IMR-90 (cell line): ENCODE results near the gene SLC9A7. TPM values are rescaled to one million over a fixed set of nuclear protein-coding genes. Genes with fewer than 3 reads are reported as not detected.

ENCODE experiments used
- ATAC-seq: fragments of 200-7000 bp; cut with Tn5 transposase; 2 replicates; pipeline ENCODE4 v1.9.1; 2020; ENCODE audit warnings: low read depth, mild to moderate bottlenecking, moderate library complexity
- BruUV-seq: library from RNA; stranded (reverse); fragments of 400-500 nt; replicated peaks from 2 replicates; lab custom pipeline; 2021; lab: Mats Ljungman, UMichigan
- CTCF ChIA-PET: fragments of 300-600 bp; formaldehyde crosslinking; extraction: SDS; loops from one replicate; lab custom pipeline; 2021; ENCODE audit warnings: antibody characterized with exemption; lab: Yijun Ruan, JAX
- POLR2A ChIA-PET: fragments of 300-600 bp; sonication (Branson Sonifier 250); formaldehyde crosslinking; loops from one replicate; lab custom pipeline; 2022; ENCODE audit warnings: antibody characterized with exemption; ENCODE audit not compliant: unreplicated experiment; lab: Charles Lee
- DNase-seq: peaks from one replicate; pipeline ENCODE4 v3.0.0; 2013
- H2AFZ ChIP-seq: replicated peaks from 2 replicates; pipeline ENCODE3; 2013; ENCODE audit warnings: low read length, mild to moderate bottlenecking; ENCODE audit not compliant: poor library complexity
- H2AK5ac ChIP-seq: 2 replicates; pipeline ENCODE4 v1.6.1; 2013; ENCODE audit warnings: low read depth, low read length, inconsistent platforms
- H2AK9ac ChIP-seq: replicated peaks from 2 replicates; pipeline ENCODE3; 2013; ENCODE audit warnings: mild to moderate bottlenecking, low read depth, low read length, moderate library complexity; ENCODE audit not compliant: poor library complexity
- H2BK120ac ChIP-seq: 2 replicates; pipeline ENCODE4 v1.6.1; 2013; ENCODE audit warnings: low read depth, low read length, inconsistent platforms
- H2BK15ac ChIP-seq: 3 replicates; pipeline ENCODE4 v1.6.1; 2013; ENCODE audit warnings: low read depth, low read length, inconsistent platforms
- H2BK20ac ChIP-seq: 2 replicates; pipeline ENCODE4 v1.6.1; 2013; ENCODE audit warnings: low read depth, mild to moderate bottlenecking, inconsistent platforms, low read length, moderate library complexity
- H2BK5ac ChIP-seq: 2 replicates; pipeline ENCODE4 v1.6.1; 2013; ENCODE audit warnings: mild to moderate bottlenecking, low read depth, low read length, inconsistent platforms; ENCODE audit not compliant: poor library complexity, severe bottlenecking
- H3K14ac ChIP-seq: replicated peaks from 2 replicates; pipeline ENCODE4 v1.6.1; 2013; ENCODE audit warnings: low read depth, low read length, inconsistent platforms
- H3K18ac ChIP-seq: 2 replicates; pipeline ENCODE4 v1.6.1; 2013; ENCODE audit warnings: low read depth, low read length, control low read depth
- H3K23ac ChIP-seq: 2 replicates; pipeline ENCODE4 v1.6.1; 2013; ENCODE audit warnings: low read depth, low read length, inconsistent platforms
- H3K27ac ChIP-seq: 2 replicates; pipeline ENCODE4 v1.5.1; 2013; ENCODE audit warnings: mild to moderate bottlenecking, control low read depth, low read length; ENCODE audit not compliant: insufficient read depth
- H3K27me3 ChIP-seq: 2 replicates; pipeline ENCODE4 v1.6.1; 2013; ENCODE audit warnings: low read length; ENCODE audit not compliant: control insufficient read depth, insufficient read depth
- H3K36me3 ChIP-seq: 2 replicates; pipeline ENCODE4 v1.6.1; 2013; ENCODE audit warnings: low read length, mixed read lengths; ENCODE audit not compliant: control insufficient read depth, insufficient read depth
- H3K4ac ChIP-seq: 2 replicates; pipeline ENCODE4 v1.6.1; 2013; ENCODE audit warnings: low read depth, low read length, inconsistent platforms
- H3K4me1 ChIP-seq: 2 replicates; pipeline ENCODE4 v1.6.1; 2013; ENCODE audit warnings: low read length, mixed read lengths; ENCODE audit not compliant: control insufficient read depth, insufficient read depth
- H3K4me2 ChIP-seq: 2 replicates; pipeline ENCODE4 v1.6.1; 2013; ENCODE audit warnings: low read depth, mild to moderate bottlenecking, control low read depth, low read length, moderate library complexity
- H3K4me3 ChIP-seq: 2 replicates; pipeline ENCODE4 v1.5.1; 2013; ENCODE audit warnings: low read depth, mild to moderate bottlenecking, control low read depth, low read length, moderate library complexity; ENCODE audit not compliant: insufficient read depth
- H3K56ac ChIP-seq: 2 replicates; pipeline ENCODE4 v1.6.1; 2013; ENCODE audit warnings: low read length, inconsistent platforms; ENCODE audit not compliant: insufficient read depth; ENCODE audit errors: extremely low read depth
- H3K79me1 ChIP-seq, 2 experiments: 2 replicates each; pipeline ENCODE4 v1.6.1; 2013; ENCODE audit warnings: low read length in 2 of 2, inconsistent platforms in 1 of 2, low read depth in 1 of 2
- H3K9ac ChIP-seq: 2 replicates; pipeline ENCODE4 v1.6.1; 2013; ENCODE audit warnings: low read depth, low read length, control low read depth
- H3K9me1 ChIP-seq: 2 replicates; pipeline ENCODE4 v1.6.1; 2013; ENCODE audit warnings: low read length, inconsistent platforms; ENCODE audit not compliant: insufficient read depth
- H3K9me3 ChIP-seq: 2 replicates; pipeline ENCODE4 v1.6.1; 2013; ENCODE audit warnings: low read length; ENCODE audit not compliant: control insufficient read depth, insufficient read depth
- H4K20me1 ChIP-seq: 2 replicates; pipeline ENCODE4 v1.6.1; 2013; ENCODE audit warnings: low read length, inconsistent platforms; ENCODE audit not compliant: insufficient read depth
- H4K5ac ChIP-seq: 2 replicates; pipeline ENCODE4 v1.6.1; 2013; ENCODE audit warnings: mild to moderate bottlenecking, low read depth, low read length, control low read depth
- H4K8ac ChIP-seq, 2 experiments: 2 replicates each; pipeline ENCODE4 v1.6.1; 2013; ENCODE audit warnings: low read depth in 2 of 2, low read length in 2 of 2, control low read depth in 1 of 2, inconsistent platforms in 1 of 2
- H4K91ac ChIP-seq: 2 replicates; pipeline ENCODE4 v1.6.1; 2013; ENCODE audit warnings: low read depth, low read length, inconsistent platforms; ENCODE audit not compliant: insufficient read depth
- CEBPB ChIP-seq: IDR thresholded peaks from 2 replicates; pipeline ENCODE4 v1.6.1; 2012; ENCODE audit warnings: low read depth, low read length, improper control_type of control experiment
- CHD1 ChIP-seq: IDR thresholded peaks from 2 replicates; pipeline ENCODE4 v1.6.1; 2012; ENCODE audit warnings: low read depth, low read length, improper control_type of control experiment
- FOS ChIP-seq: fragments of 150-350 bp; IDR thresholded peaks from 2 replicates; pipeline ENCODE4 v1.6.1; 2016; ENCODE audit warnings: low read depth, low read length
- MAFK ChIP-seq: IDR thresholded peaks from 2 replicates; pipeline ENCODE4 v1.6.1; 2012; ENCODE audit warnings: low read depth, low read length, improper control_type of control experiment
- MAZ ChIP-seq: IDR thresholded peaks from 2 replicates; pipeline ENCODE4 v1.6.1; 2012; ENCODE audit warnings: low read depth, mild to moderate bottlenecking, low read length, improper control_type of control experiment, moderate library complexity, borderline replicate concordance
- MXI1 ChIP-seq: IDR thresholded peaks from 2 replicates; pipeline ENCODE4 v1.6.1; 2012; ENCODE audit warnings: low read depth, mild to moderate bottlenecking, low read length, moderate library complexity, borderline replicate concordance
- NFE2L2 ChIP-seq: fragments of 150-350 bp; IDR thresholded peaks from 2 replicates; pipeline ENCODE4 v1.6.1; 2016; ENCODE audit warnings: low read depth, mild to moderate bottlenecking, low read length
- POLR2A ChIP-seq: IDR thresholded peaks from 2 replicates; pipeline ENCODE4 v1.6.1; 2012; ENCODE audit warnings: mild to moderate bottlenecking, low read depth, low read length
- RAD21 ChIP-seq: IDR thresholded peaks from 2 replicates; pipeline ENCODE4 v1.6.1; 2012; ENCODE audit warnings: low read length, improper control_type of control experiment
- RFX5 ChIP-seq: IDR thresholded peaks from 2 replicates; pipeline ENCODE4 v1.8.0; 2012; ENCODE audit warnings: low read depth, mild to moderate bottlenecking, low read length, moderate library complexity
- SMC3 ChIP-seq: fragments of 150-350 bp; IDR thresholded peaks from 2 replicates; pipeline ENCODE4 v1.6.1; 2016; ENCODE audit warnings: low read depth, mild to moderate bottlenecking, antibody characterized with exemption, low read length, moderate library complexity
- WGBS, 2 experiments: methylation state at CpG; one replicate each; pipeline versions ENCODE4 v1.1.5 to v1.1.7; 2013; ENCODE audit warnings: missing lambda C conversion rate in 2 of 2; ENCODE audit not compliant: insufficient read length in 1 of 2; ENCODE audit errors: extremely low coverage in 2 of 2; 5-methylcytosine and 5-hydroxymethylcytosine counted together
- dilution Hi-C: fragments of 300-500 bp; cut with HindIII; formaldehyde crosslinking; loops from one replicate; pipeline ENCODE4 v1.14.3; 2018; ENCODE audit warnings: low sequenced_read_pairs; ENCODE audit not compliant: unreplicated experiment
- in situ Hi-C: fragments of 300-500 bp; cut with MboI; formaldehyde crosslinking; loops from 3 replicates; pipeline ENCODE4 v1.14.3; 2019; ENCODE audit warnings: low sequenced_read_pairs, inconsistent platforms, mixed read lengths
- intact Hi-C: fragments of 100-400 bp; cut with micrococcal nuclease; formaldehyde crosslinking; loops from 2 replicates; pipeline ENCODE4 v1.10.0; 2022
- polyA plus RNA-seq, 3 experiments: library from polyadenylated mRNA; depleted of rRNA; stranded (reverse); fragments of >200 nt; gene quantifications; 2 replicates each; pipeline ENCODE4 v1.2.3, GENCODE V29; 2012; ENCODE audit warnings: low replicate concordance in 1 of 3
- total RNA-seq: library from RNA; depleted of rRNA; stranded (reverse); fragments of >200 nt; gene quantifications from 2 replicates; pipeline ENCODE4 v1.2.3, GENCODE V29; 2012
- TF ChIP-seq, protein P1 (sequence below): fragments of 150-350 bp; IDR thresholded peaks from 2 replicates; pipeline ENCODE4 v1.6.1; 2016; ENCODE audit warnings: low read depth, mild to moderate bottlenecking, low read length, moderate library complexity, borderline replicate concordance
- TF ChIP-seq, protein P2 (sequence below): fragments of 150-350 bp; IDR thresholded peaks from 2 replicates; pipeline ENCODE4 v1.6.1; 2017; ENCODE audit warnings: mild to moderate bottlenecking, antibody characterized with exemption, low read length, low read depth
- TF ChIP-seq, protein P3 (sequence below): conservative IDR thresholded peaks from 2 replicates; pipeline ENCODE4 v1.5.1; 2012; ENCODE audit warnings: mild to moderate bottlenecking, low read depth, low read length, improper control_type of control experiment

Gene SLC9A7
- total and polyA plus RNA-seq, 2 of the 4 experiments (the other 2 are of a cell fraction), result 14.4 to 76.4 TPM

DNA sequence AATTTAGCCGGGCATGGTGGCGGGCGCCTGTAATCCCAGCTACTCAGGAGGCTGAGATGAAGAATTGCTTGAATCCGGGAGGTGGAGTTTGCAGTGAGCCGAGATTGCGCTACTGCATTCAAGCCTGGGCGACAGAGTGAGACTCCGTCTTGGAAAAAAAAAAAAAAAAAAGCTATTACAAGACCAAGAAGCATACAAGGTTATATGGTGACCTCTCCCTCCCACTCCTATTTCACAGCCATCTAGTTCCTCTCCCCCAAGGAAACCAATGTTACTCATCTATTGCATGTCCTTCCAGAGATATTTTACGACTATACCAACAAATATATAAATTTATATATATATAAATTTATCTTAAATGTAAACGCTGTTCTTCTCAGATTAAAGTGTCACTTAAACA is 3.2 kb downstream of the SLC9A7 start:
- no peak overlapping the region for H4K91ac ChIP-seq
- POLR2A ChIA-PET, result no interaction called here
- H2AK5ac ChIP-seq, result no peak overlapping the region
- no peaks in the 10 kb centered on the region; the same call in 1 of the 2 replicates for H4K20me1 ChIP-seq
- no TSS peak for BruUV-seq
- H3K4me3 ChIP-seq, result no peak overlapping the region
- no peak overlapping the region for H2BK120ac ChIP-seq
- H3K23ac ChIP-seq, result no peak overlapping the region
- ATAC-seq (no peak), DNase-seq (no peak)
- no peak overlapping the region for H2AFZ ChIP-seq
- H3K56ac ChIP-seq, result no peak overlapping the region
- H2BK20ac ChIP-seq, result no peak overlapping the region
- H3K36me3 ChIP-seq, result no peaks in the 10 kb centered on the region
- H2BK5ac ChIP-seq, result no peak overlapping the region
- intact Hi-C loops, result loop anchor here (5.0 to 10.0 kb wide), 3 partner anchors 159 to 337 kb away; partner anchors contain the start of gene JADE3
- WGBS, 2 experiments, result 100% methylated on average over 1 of the region's 10 CpGs; no CpG with 5 or more reads in 1 of the 2 experiments
- dilution Hi-C loops, result no loop called here
- H3K27me3 ChIP-seq, result no peaks in the 10 kb centered on the region
- no peak overlapping the region for H3K4ac ChIP-seq
- peaks cover 4 to 22% of the 10 kb centered on the region in 2 experiments; a peak in 2 of 4 replicates for H3K79me1 ChIP-seq
- peaks cover 3% of the 10 kb centered on the region; the same call in 1 of the 2 replicates for H3K9me1 ChIP-seq
- H3K9ac ChIP-seq, result no peak overlapping the region
- CTCF ChIA-PET, result no interaction called here
- no peak overlapping the region for H2BK15ac ChIP-seq
- H3K27ac ChIP-seq, result no peak overlapping the region
- in situ Hi-C loops, result no loop called here
- H3K4me2 ChIP-seq, result no peak overlapping the region
- no peak overlapping the region for H3K14ac ChIP-seq
- TF ChIP-seq CEBPB (no peak), POLR2A (no peak), RFX5 (no peak), SMC3 (no peak), CHD1 (no peak), FOS (no peak), RAD21 (no peak), NFE2L2 (no peak), MXI1 (no peak), MAZ (no peak), MAFK (no peak)
- TF ChIP-seq, protein P1, sequence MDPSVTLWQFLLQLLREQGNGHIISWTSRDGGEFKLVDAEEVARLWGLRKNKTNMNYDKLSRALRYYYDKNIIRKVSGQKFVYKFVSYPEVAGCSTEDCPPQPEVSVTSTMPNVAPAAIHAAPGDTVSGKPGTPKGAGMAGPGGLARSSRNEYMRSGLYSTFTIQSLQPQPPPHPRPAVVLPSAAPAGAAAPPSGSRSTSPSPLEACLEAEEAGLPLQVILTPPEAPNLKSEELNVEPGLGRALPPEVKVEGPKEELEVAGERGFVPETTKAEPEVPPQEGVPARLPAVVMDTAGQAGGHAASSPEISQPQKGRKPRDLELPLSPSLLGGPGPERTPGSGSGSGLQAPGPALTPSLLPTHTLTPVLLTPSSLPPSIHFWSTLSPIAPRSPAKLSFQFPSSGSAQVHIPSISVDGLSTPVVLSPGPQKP, result no peak
- TF ChIP-seq, protein P2, sequence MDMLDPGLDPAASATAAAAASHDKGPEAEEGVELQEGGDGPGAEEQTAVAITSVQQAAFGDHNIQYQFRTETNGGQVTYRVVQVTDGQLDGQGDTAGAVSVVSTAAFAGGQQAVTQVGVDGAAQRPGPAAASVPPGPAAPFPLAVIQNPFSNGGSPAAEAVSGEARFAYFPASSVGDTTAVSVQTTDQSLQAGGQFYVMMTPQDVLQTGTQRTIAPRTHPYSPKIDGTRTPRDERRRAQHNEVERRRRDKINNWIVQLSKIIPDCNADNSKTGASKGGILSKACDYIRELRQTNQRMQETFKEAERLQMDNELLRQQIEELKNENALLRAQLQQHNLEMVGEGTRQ, result no peak
- TF ChIP-seq, protein P3, sequence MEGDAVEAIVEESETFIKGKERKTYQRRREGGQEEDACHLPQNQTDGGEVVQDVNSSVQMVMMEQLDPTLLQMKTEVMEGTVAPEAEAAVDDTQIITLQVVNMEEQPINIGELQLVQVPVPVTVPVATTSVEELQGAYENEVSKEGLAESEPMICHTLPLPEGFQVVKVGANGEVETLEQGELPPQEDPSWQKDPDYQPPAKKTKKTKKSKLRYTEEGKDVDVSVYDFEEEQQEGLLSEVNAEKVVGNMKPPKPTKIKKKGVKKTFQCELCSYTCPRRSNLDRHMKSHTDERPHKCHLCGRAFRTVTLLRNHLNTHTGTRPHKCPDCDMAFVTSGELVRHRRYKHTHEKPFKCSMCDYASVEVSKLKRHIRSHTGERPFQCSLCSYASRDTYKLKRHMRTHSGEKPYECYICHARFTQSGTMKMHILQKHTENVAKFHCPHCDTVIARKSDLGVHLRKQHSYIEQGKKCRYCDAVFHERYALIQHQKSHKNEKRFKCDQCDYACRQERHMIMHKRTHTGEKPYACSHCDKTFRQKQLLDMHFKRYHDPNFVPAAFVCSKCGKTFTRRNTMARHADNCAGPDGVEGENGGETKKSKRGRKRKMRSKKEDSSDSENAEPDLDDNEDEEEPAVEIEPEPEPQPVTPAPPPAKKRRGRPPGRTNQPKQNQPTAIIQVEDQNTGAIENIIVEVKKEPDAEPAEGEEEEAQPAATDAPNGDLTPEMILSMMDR, result no peak
- H4K8ac ChIP-seq, result no peak overlapping the region
- H2AK9ac ChIP-seq, result no peak overlapping the region
- H3K4me1 ChIP-seq, result peaks cover 5% of the 10 kb centered on the region
- H3K18ac ChIP-seq, result no peak overlapping the region
- H3K9me3 ChIP-seq, result no peaks in the 10 kb centered on the region
- no peak overlapping the region for H4K5ac ChIP-seq
